B cell (primary cell): ENCODE data around the gene CYP4F2.
"Not testable (repeated sequence)": the region's sequence is repeated elsewhere in the genome, so short reads cannot be mapped to it uniquely, and the experiment has no call there.

Experiments
- CTCF ChIP-seq: fragments of 200-600 bp; IDR thresholded peaks from one replicate; pipeline ENCODE4 v1.8.0; 2022; ENCODE audit warnings: antibody characterized with exemption, mild to moderate bottlenecking
- EZH2 ChIP-seq: IDR thresholded peaks from 2 replicates; pipeline ENCODE4 v1.6.1; 2012; ENCODE audit warnings: borderline replicate concordance, low read depth, mild to moderate bottlenecking, moderate library complexity, low read length; ENCODE audit not compliant: insufficient read depth, poor library complexity, severe bottlenecking

GRCh38 chr19:15902898-15903297 is 5.0 kb upstream of the CYP4F2 start:
- TF ChIP-seq CTCF, EZH2: not testable (repeated sequence)
